Measurements from ENCODE around the gene ACKR4. TPM values are rescaled to one million over a fixed set of nuclear protein-coding genes. Genes with fewer than 3 reads are reported as not detected.

The ACKR4 gene
- total RNA-seq, 1 donor from 2014 or later = not detected

DNA sequence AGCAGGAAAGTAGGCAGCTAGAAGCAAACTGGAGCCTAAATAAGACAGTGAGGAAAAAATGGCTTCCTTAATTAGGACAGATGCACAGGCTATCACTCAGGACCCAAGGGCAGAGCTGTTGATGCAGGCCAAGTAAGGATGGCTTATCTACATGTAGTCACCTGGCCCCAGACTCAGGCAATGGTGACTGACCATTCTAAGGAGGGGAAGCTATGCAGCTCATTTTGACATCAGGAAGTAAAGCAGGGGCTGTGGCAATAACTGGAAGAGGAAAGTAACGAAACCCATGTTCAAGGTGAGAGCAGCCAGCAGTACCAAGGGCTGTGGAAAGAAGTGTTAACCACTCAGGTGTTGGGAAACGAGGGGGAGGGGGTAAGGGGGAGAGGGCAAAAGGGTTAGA, 46.3 kb downstream of the ACKR4 start:
- ATAC-seq = no peak

DNA sequence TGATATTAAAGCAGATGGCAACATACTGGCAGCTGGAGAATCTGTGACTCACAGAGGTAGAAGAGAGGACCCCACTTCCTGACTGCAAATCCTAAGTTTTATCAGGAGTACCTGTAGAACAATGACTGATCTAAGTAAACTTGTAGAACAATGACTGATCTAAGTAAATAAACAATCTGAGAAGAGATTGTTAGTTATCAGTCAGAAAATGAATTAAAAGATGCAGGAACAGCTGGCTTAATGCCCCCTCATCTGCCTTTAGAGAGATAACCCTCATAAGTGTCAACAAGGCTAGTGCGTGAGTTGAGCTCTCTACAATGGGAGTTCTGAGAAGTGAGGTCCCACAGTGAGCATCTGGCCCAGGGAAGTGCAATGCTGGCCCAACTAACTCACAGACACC, 48.0 kb downstream of the ACKR4 start:
- no peak for ATAC-seq

DNA sequence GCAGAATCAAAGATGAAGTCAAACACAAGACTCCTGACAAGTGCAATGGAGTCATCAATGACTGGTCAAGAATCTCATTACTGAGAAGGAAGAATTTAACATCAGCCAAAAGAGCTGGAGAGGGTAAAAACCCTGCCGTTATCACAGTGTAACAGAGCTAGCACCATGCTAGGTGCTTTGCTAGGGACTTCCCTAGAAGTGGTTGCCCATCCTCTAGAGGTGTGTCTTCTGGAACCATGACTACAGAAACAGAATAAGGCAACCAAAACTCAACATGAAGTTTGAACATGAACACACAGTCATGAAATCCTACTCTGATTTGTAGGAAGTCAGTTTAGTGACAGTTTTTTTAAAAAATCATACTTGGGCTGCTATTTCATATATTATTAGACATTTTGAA, 53.1 kb downstream of the ACKR4 start:
- ATAC-seq = no peak

Other genes starting within 250 kb of the ACKR4 start
- gene DNAJC13, start 179.8 kb upstream of the ACKR4 start, total RNA-seq = 22.8 TPM
- gene ACAD11, start 62.5 kb downstream of the ACKR4 start, total RNA-seq = 8.1 TPM
- 17.2 TPM for gene UBA5, start 63.1 kb downstream of the ACKR4 start, total RNA-seq
- 10.1 TPM for gene NPHP3, start 125.1 kb downstream of the ACKR4 start, total RNA-seq